Mesendoderm (in vitro differentiated cells): ENCODE results near the gene SSBP3.

Experiments used
- DNase-seq: peaks from one replicate; pipeline ENCODE4 v3.0.0; 2013
- H2AK5ac ChIP-seq: 2 replicates; pipeline ENCODE4 v1.6.1; 2013; ENCODE audit warnings: low read length, inconsistent platforms
- H2BK120ac ChIP-seq: 2 replicates; pipeline ENCODE4 v1.6.1; 2013; ENCODE audit warnings: low read depth, mild to moderate bottlenecking, low read length, moderate library complexity, mixed read lengths
- H2BK15ac ChIP-seq: replicated peaks from 2 replicates; pipeline ENCODE4 v1.6.1; 2013; ENCODE audit warnings: low read depth, mild to moderate bottlenecking, moderate library complexity
- H2BK5ac ChIP-seq: 2 replicates; pipeline ENCODE4 v1.6.1; 2013; ENCODE audit warnings: low read length, inconsistent platforms
- H3K18ac ChIP-seq: 2 replicates; pipeline ENCODE4 v1.6.1; 2013; ENCODE audit warnings: mild to moderate bottlenecking, low read length, mixed read lengths
- H3K23ac ChIP-seq: one replicate; pipeline ENCODE4 v1.6.1; 2013; ENCODE audit warnings: low read length
- H3K27ac ChIP-seq: 2 replicates; pipeline ENCODE4 v1.5.1; 2013; ENCODE audit warnings: low read depth, mild to moderate bottlenecking, inconsistent platforms, low read length, moderate library complexity
- H3K27me3 ChIP-seq: 2 replicates; pipeline ENCODE4 v1.6.1; 2013; ENCODE audit warnings: low read length, control low read depth, mild to moderate bottlenecking, inconsistent platforms; ENCODE audit not compliant: insufficient read depth, poor library complexity
- H3K36me3 ChIP-seq: 2 replicates; pipeline ENCODE4 v1.6.1; 2013; ENCODE audit warnings: low read length, inconsistent platforms; ENCODE audit not compliant: control insufficient read depth, insufficient read depth
- H3K4ac ChIP-seq: one replicate; pipeline ENCODE4 v1.6.1; 2013; ENCODE audit warnings: low read depth, mild to moderate bottlenecking, low read length, moderate library complexity
- H3K4me1 ChIP-seq: 2 replicates; pipeline ENCODE4 v1.6.1; 2013; ENCODE audit warnings: low read depth, low read length, inconsistent platforms; ENCODE audit not compliant: control insufficient read depth
- H3K4me2 ChIP-seq: 2 replicates; pipeline ENCODE4 v1.6.1; 2013; ENCODE audit warnings: low read length
- H3K4me3 ChIP-seq: 2 replicates; pipeline ENCODE4 v1.5.1; 2013; ENCODE audit warnings: mild to moderate bottlenecking, low read length
- H3K56ac ChIP-seq: one replicate; pipeline ENCODE4 v1.6.1; 2013; ENCODE audit warnings: low read length
- H3K79me1 ChIP-seq: 2 replicates; pipeline ENCODE4 v1.6.1; 2013; ENCODE audit warnings: low read length, inconsistent platforms
- H3K79me2 ChIP-seq: 2 replicates; pipeline ENCODE4 v1.6.1; 2013; ENCODE audit warnings: mild to moderate bottlenecking, low read length; ENCODE audit not compliant: control insufficient read depth, insufficient read depth
- H3K9ac ChIP-seq: 2 replicates; pipeline ENCODE4 v1.6.1; 2013; ENCODE audit warnings: low read length, inconsistent platforms
- H4K5ac ChIP-seq: one replicate; pipeline ENCODE4 v1.6.1; 2013; ENCODE audit warnings: low read length
- H4K8ac ChIP-seq: one replicate; pipeline ENCODE4 v1.6.1; 2013; ENCODE audit warnings: low read depth, mild to moderate bottlenecking, control low read depth, low read length, moderate library complexity
- WGBS: extraction: QIAGEN DNeasy Blood & Tissue Kit; methylation state at CpG from one replicate; pipeline ENCODE4 v1.1.7; 2013; ENCODE audit warnings: low lambda C conversion rate, missing lambda C conversion rate; ENCODE audit not compliant: insufficient coverage; ENCODE audit errors: extremely low coverage; 5-methylcytosine and 5-hydroxymethylcytosine counted together

Gene SSBP3

DNA sequence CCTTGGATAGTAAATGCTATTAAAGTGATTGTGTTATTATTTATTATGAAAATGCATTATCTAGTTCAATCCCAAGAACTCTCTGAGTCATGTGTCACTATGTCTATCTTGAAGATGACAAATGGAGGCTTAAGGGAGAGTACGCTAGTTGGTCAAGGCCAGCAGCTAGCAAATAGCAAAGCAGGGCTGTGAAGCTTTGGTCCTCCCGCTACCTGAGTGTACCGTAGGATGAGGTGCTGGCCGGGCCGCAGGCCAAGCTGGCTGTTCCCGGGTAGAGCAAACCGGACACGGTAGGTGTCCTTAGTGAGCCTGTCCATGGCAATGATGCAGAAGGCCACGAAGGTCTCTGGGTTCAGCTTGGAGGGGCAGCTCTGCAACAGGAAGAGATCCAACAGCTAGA, 215.7 kb downstream of the SSBP3 start:
- no peak overlapping the region for H3K18ac ChIP-seq
- DNase-seq: no peak
- WGBS: no CpG with 5 or more reads among the region's 9 CpGs
- no peak overlapping the region for H3K4me2 ChIP-seq
- no peak overlapping the region for H2BK120ac ChIP-seq
- no peak overlapping the region for H3K56ac ChIP-seq
- H4K5ac ChIP-seq: no peak overlapping the region
- H3K79me2 ChIP-seq: no peaks in the 10 kb centered on the region
- no peak overlapping the region for H3K4me3 ChIP-seq
- H2BK15ac ChIP-seq: no peak overlapping the region
- H3K4me1 ChIP-seq: no peaks in the 10 kb centered on the region
- H2AK5ac ChIP-seq: no peak overlapping the region
- no peak overlapping the region for H3K23ac ChIP-seq
- no peaks in the 10 kb centered on the region for H3K36me3 ChIP-seq
- no peaks in the 10 kb centered on the region for H3K79me1 ChIP-seq
- no peak overlapping the region for H2BK5ac ChIP-seq
- no peak overlapping the region for H4K8ac ChIP-seq
- no peaks in the 10 kb centered on the region for H3K27me3 ChIP-seq
- H3K27ac ChIP-seq: no peak overlapping the region
- no peak overlapping the region for H3K4ac ChIP-seq
- no peak overlapping the region for H3K9ac ChIP-seq

DNA sequence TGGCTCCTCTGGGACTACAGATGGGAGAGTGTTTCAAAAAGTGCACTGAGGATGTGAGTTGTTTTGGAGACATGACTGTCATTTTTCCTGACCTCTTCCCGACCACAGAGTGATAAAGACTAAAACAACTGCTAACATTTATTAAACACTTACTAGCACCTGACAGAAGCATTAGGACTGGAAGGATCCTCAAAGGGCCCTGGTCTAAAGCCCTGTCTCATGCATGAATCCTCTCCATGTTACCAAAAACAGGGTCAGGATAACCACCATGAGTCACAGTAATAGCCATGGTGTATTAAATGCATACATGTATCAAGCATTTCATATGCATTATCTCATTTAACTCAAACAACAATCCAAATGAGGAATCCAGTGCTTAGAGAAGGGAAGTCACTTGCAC, 217.9 kb downstream of the SSBP3 start:
- no peaks in the 10 kb centered on the region for H3K27me3 ChIP-seq
- H3K18ac ChIP-seq: no peak overlapping the region
- no peak overlapping the region for H3K56ac ChIP-seq
- no CpG with 5 or more reads among the region's 1 CpG for WGBS
- H2AK5ac ChIP-seq: no peak overlapping the region
- no peak overlapping the region for H2BK15ac ChIP-seq
- no peak for DNase-seq
- no peaks in the 10 kb centered on the region for H3K79me1 ChIP-seq
- H3K79me2 ChIP-seq: no peaks in the 10 kb centered on the region
- no peak overlapping the region for H2BK5ac ChIP-seq
- H3K4me2 ChIP-seq: no peak overlapping the region
- H2BK120ac ChIP-seq: no peak overlapping the region
- H3K36me3 ChIP-seq: no peaks in the 10 kb centered on the region
- H3K27ac ChIP-seq: no peak overlapping the region
- no peak overlapping the region for H3K4ac ChIP-seq
- H3K23ac ChIP-seq: no peak overlapping the region
- H3K9ac ChIP-seq: no peak overlapping the region
- H3K4me1 ChIP-seq: no peaks in the 10 kb centered on the region
- no peak overlapping the region for H3K4me3 ChIP-seq
- no peak overlapping the region for H4K5ac ChIP-seq
- no peak overlapping the region for H4K8ac ChIP-seq

- Histone ChIP-seq H3K4me2 (no peak overlapping the region), H3K23ac (no peak overlapping the region), H2AK5ac (no peak overlapping the region), H2BK5ac (no peak overlapping the region), H3K79me2 (no peaks in the 10 kb centered on the region), H3K36me3 (no peaks in the 10 kb centered on the region), H3K4me1 (no peaks in the 10 kb centered on the region), H4K5ac (no peak overlapping the region), H2BK120ac (no peak overlapping the region), H3K56ac (no peak overlapping the region), H3K4ac (no peak overlapping the region), H3K18ac (no peak overlapping the region), H3K27me3 (no peaks in the 10 kb centered on the region), H3K9ac (no peak overlapping the region), H3K4me3 (no peak overlapping the region), H4K8ac (no peak overlapping the region), H2BK15ac (no peak overlapping the region), H3K79me1 (no peaks in the 10 kb centered on the region), H3K27ac (no peak overlapping the region)
- no CpG with 5 or more reads among the region's 3 CpGs for WGBS
- no peak for DNase-seq
Measured at GRCh38 chr1:54186056-54186455, 220.1 kb downstream of the SSBP3 start.

GRCh38 chr1:54180701-54181360, 225.4 kb downstream of the SSBP3 start:
- Histone ChIP-seq H3K4ac (no peak overlapping the region), H3K18ac (no peak overlapping the region), H3K27ac (no peak overlapping the region), H4K5ac (no peak overlapping the region), H3K23ac (no peak overlapping the region), H3K79me1 (no peaks in the 10 kb centered on the region), H4K8ac (no peak overlapping the region), H3K4me2 (no peak overlapping the region), H3K56ac (no peak overlapping the region), H3K4me1 (no peaks in the 10 kb centered on the region), H3K4me3 (no peak overlapping the region), H2BK120ac (no peak overlapping the region), H3K79me2 (no peaks in the 10 kb centered on the region), H3K27me3 (no peaks in the 10 kb centered on the region), H2AK5ac (no peak overlapping the region), H2BK15ac (no peak overlapping the region), H3K9ac (no peak overlapping the region), H2BK5ac (no peak overlapping the region), H3K36me3 (no peaks in the 10 kb centered on the region)
- no CpG with 5 or more reads among the region's 5 CpGs for WGBS
- no peak for DNase-seq

- Histone ChIP-seq H2BK120ac (no peak overlapping the region), H2BK5ac (no peak overlapping the region), H3K56ac (no peak overlapping the region), H3K36me3 (no peaks in the 10 kb centered on the region), H4K5ac (no peak overlapping the region), H3K4me2 (no peak overlapping the region), H2BK15ac (no peak overlapping the region), H3K18ac (no peak overlapping the region), H3K79me1 (no peaks in the 10 kb centered on the region), H2AK5ac (no peak overlapping the region), H3K27me3 (no peaks in the 10 kb centered on the region), H3K9ac (no peak overlapping the region), H3K4ac (no peak overlapping the region), H3K4me1 (no peaks in the 10 kb centered on the region), H3K4me3 (no peak overlapping the region), H3K23ac (no peak overlapping the region), H3K79me2 (no peaks in the 10 kb centered on the region), H4K8ac (no peak overlapping the region), H3K27ac (no peak overlapping the region)
- DNase-seq: no peak
- WGBS: no CpG with 5 or more reads among the region's 9 CpGs
Measured at GRCh38 chr1:54178296-54179070, 227.7 kb downstream of the SSBP3 start.
